HEK293 (cell line): ENCODE measurements around the gene COQ8B.

Experiments
- CTCF ChIA-PET: fragments of 350-600 bp; formaldehyde crosslinking; extraction: SDS; loops from one replicate; lab custom pipeline; 2021; ENCODE audit warnings: antibody characterized with exemption; lab: Yijun Ruan, JAX
- POLR2A ChIA-PET: fragments of 300-600 bp; formaldehyde crosslinking; extraction: SDS; loops from one replicate; lab custom pipeline; 2020; ENCODE audit warnings: antibody characterized with exemption, inconsistent platforms; lab: Yijun Ruan, JAX
- H3K27ac ChIP-seq: fragments of 200-500 bp; sonication (Bioruptor generic); 2 replicates; pipeline ENCODE4 v1.5.1; 2014; ENCODE audit warnings: low read depth, low read length, control low read depth, inconsistent platforms; ENCODE audit errors: extremely low read depth
- H3K36me3 ChIP-seq, 2 experiments: fragments of 200-500 bp in 1 of 2; sonication (Bioruptor generic) in 1 of 2; 1 replicate in 1 of 2; 2 replicates in 1 of 2; pipeline ENCODE4 v1.5.1; 2014 to 2017; ENCODE audit warnings: inconsistent platforms in 2 of 2, low read length in 2 of 2; ENCODE audit not compliant: control insufficient read depth in 2 of 2, insufficient read depth in 1 of 2
- H3K4me1 ChIP-seq: fragments of 200-500 bp; sonication (Bioruptor generic); 2 replicates; pipeline ENCODE4 v1.5.1; 2014; ENCODE audit warnings: mild to moderate bottlenecking, low read length, inconsistent platforms; ENCODE audit not compliant: control insufficient read depth, insufficient read depth
- H3K4me3 ChIP-seq: 2 replicates; pipeline ENCODE4 v1.5.1; 2011; ENCODE audit warnings: low read depth, mild to moderate bottlenecking, control low read depth, low read length, moderate library complexity
- H3K9me3 ChIP-seq: fragments of 200-500 bp; sonication (Bioruptor generic); 2 replicates; pipeline ENCODE4 v1.5.1; 2014; ENCODE audit warnings: low read depth, low read length, inconsistent platforms; ENCODE audit not compliant: control insufficient read depth, insufficient read depth
- GLI4 ChIP-seq: fragments of 450-650 bp; formaldehyde crosslinking; IDR thresholded peaks from 2 replicates; pipeline ENCODE4 v1.5.1; 2016; ENCODE audit warnings: missing biosample characterization, missing genetic modification characterization
- KLF7 ChIP-seq: fragments of 450-650 bp; formaldehyde crosslinking; IDR thresholded peaks from 2 replicates; pipeline ENCODE4 v1.5.1; 2016; ENCODE audit warnings: missing biosample characterization, missing genetic modification characterization, borderline replicate concordance
- PRDM6 ChIP-seq: fragments of 450-650 bp; formaldehyde crosslinking; IDR thresholded peaks from 2 replicates; pipeline ENCODE4 v1.5.1; 2017; ENCODE audit warnings: missing biosample characterization, missing genetic modification characterization
- RBAK ChIP-seq: fragments of 450-650 bp; formaldehyde crosslinking; IDR thresholded peaks from 2 replicates; pipeline ENCODE4 v1.5.1; 2016; ENCODE audit warnings: missing biosample characterization, missing genetic modification characterization
- REPIN1 ChIP-seq: fragments of 450-650 bp; formaldehyde crosslinking; IDR thresholded peaks from 2 replicates; pipeline ENCODE4 v1.5.1; 2017; ENCODE audit warnings: missing biosample characterization, missing genetic modification characterization, low read depth
- SCRT1 ChIP-seq: fragments of 450-650 bp; formaldehyde crosslinking; IDR thresholded peaks from 2 replicates; pipeline ENCODE4 v1.5.1; 2016; ENCODE audit warnings: missing biosample characterization, missing genetic modification characterization, borderline replicate concordance
- ZBTB48 ChIP-seq: fragments of 450-650 bp; formaldehyde crosslinking; IDR thresholded peaks from 2 replicates; pipeline ENCODE4 v1.5.1; 2016; ENCODE audit warnings: missing biosample characterization, missing genetic modification characterization
- ZBTB8A ChIP-seq: fragments of 450-650 bp; formaldehyde crosslinking; IDR thresholded peaks from 2 replicates; pipeline ENCODE4 v1.5.1; 2016; ENCODE audit warnings: missing biosample characterization, missing genetic modification characterization
- ZFHX2 ChIP-seq: fragments of 450-650 bp; formaldehyde crosslinking; conservative IDR thresholded peaks from 2 replicates; pipeline ENCODE4 v1.5.1; 2016; ENCODE audit warnings: missing biosample characterization, missing genetic modification characterization
- ZNF112 ChIP-seq: fragments of 450-650 bp; formaldehyde crosslinking; IDR thresholded peaks from 2 replicates; pipeline ENCODE4 v1.5.0; 2017; ENCODE audit warnings: missing biosample characterization, missing genetic modification characterization
- ZNF121 ChIP-seq: fragments of 450-650 bp; formaldehyde crosslinking; IDR thresholded peaks from 2 replicates; pipeline ENCODE4 v1.5.1; 2016; ENCODE audit warnings: missing biosample characterization, missing genetic modification characterization
- ZNF133 ChIP-seq: fragments of 450-650 bp; formaldehyde crosslinking; IDR thresholded peaks from 2 replicates; pipeline ENCODE4 v1.5.1; 2016; ENCODE audit warnings: missing biosample characterization, missing genetic modification characterization
- ZNF169 ChIP-seq: fragments of 450-650 bp; formaldehyde crosslinking; IDR thresholded peaks from 2 replicates; pipeline ENCODE4 v1.5.1; 2016; ENCODE audit warnings: missing biosample characterization, missing genetic modification characterization
- ZNF248 ChIP-seq: fragments of 450-650 bp; formaldehyde crosslinking; IDR thresholded peaks from 2 replicates; pipeline ENCODE4 v1.5.1; 2017; ENCODE audit warnings: missing biosample characterization, missing genetic modification characterization
- ZNF274 ChIP-seq, 2 experiments: fragments of 200-500 bp in 1 of 2; fragments of 450-650 bp in 1 of 2; sonication (Bioruptor generic) in 1 of 2; formaldehyde crosslinking in 1 of 2; IDR thresholded peaks; 2 replicates each; pipeline versions ENCODE4 v1.5.1 to v1.6.1; 2014 to 2016; ENCODE audit warnings: borderline replicate concordance in 1 of 2, inconsistent platforms in 1 of 2, low read length in 1 of 2, missing biosample characterization in 1 of 2, missing genetic modification characterization in 1 of 2
- ZNF366 ChIP-seq: fragments of 450-650 bp; formaldehyde crosslinking; conservative IDR thresholded peaks from 2 replicates; pipeline ENCODE4 v1.5.1; 2016; ENCODE audit warnings: missing biosample characterization, missing genetic modification characterization
- ZNF416 ChIP-seq: fragments of 450-650 bp; formaldehyde crosslinking; IDR thresholded peaks from 2 replicates; pipeline ENCODE4 v1.5.1; 2016; ENCODE audit warnings: missing biosample characterization, missing genetic modification characterization
- ZNF501 ChIP-seq: fragments of 450-650 bp; formaldehyde crosslinking; IDR thresholded peaks from 2 replicates; pipeline ENCODE4 v1.5.1; 2016; ENCODE audit warnings: missing biosample characterization, missing genetic modification characterization
- ZNF521 ChIP-seq: fragments of 450-650 bp; formaldehyde crosslinking; IDR thresholded peaks from 2 replicates; pipeline ENCODE4 v1.5.1; 2017; ENCODE audit warnings: missing biosample characterization, mild to moderate bottlenecking, missing genetic modification characterization
- ZNF548 ChIP-seq: fragments of 450-650 bp; formaldehyde crosslinking; IDR thresholded peaks from 2 replicates; pipeline ENCODE4 v1.5.1; 2016; ENCODE audit warnings: missing biosample characterization, missing genetic modification characterization
- ZNF596 ChIP-seq: fragments of 450-650 bp; IDR thresholded peaks from 2 replicates; pipeline ENCODE4 v1.5.0; 2018; ENCODE audit warnings: missing biosample characterization, mild to moderate bottlenecking, missing genetic modification characterization, moderate library complexity
- ZNF664 ChIP-seq: fragments of 450-650 bp; formaldehyde crosslinking; IDR thresholded peaks from 2 replicates; pipeline ENCODE4 v1.5.1; 2016; ENCODE audit warnings: missing biosample characterization, missing genetic modification characterization
- ZNF677 ChIP-seq: fragments of 450-650 bp; IDR thresholded peaks from 2 replicates; pipeline ENCODE4 v1.5.0; 2018; ENCODE audit warnings: missing biosample characterization, mild to moderate bottlenecking, missing genetic modification characterization, moderate library complexity
- ZNF830 ChIP-seq: fragments of 450-650 bp; IDR thresholded peaks from 2 replicates; pipeline ENCODE4 v1.5.0; 2018; ENCODE audit warnings: missing biosample characterization, missing genetic modification characterization, low read depth, mild to moderate bottlenecking, moderate library complexity
- ZSCAN16 ChIP-seq: fragments of 450-650 bp; formaldehyde crosslinking; IDR thresholded peaks from 2 replicates; pipeline ENCODE4 v1.5.1; 2016; ENCODE audit warnings: missing biosample characterization, missing genetic modification characterization
- TF ChIP-seq, protein P1 (sequence below): fragments of 450-650 bp; formaldehyde crosslinking; IDR thresholded peaks from 2 replicates; pipeline ENCODE4 v1.5.1; 2016; ENCODE audit warnings: missing biosample characterization, missing genetic modification characterization
- TF ChIP-seq, protein P2 (sequence below): fragments of 450-650 bp; formaldehyde crosslinking; IDR thresholded peaks from 2 replicates; pipeline ENCODE4 v1.5.1; 2016; ENCODE audit warnings: missing biosample characterization, missing genetic modification characterization
- TF ChIP-seq, protein P3 (sequence below): fragments of 450-650 bp; formaldehyde crosslinking; IDR thresholded peaks from 2 replicates; pipeline ENCODE4 v1.5.1; 2016; ENCODE audit warnings: missing biosample characterization, missing genetic modification characterization
- TF ChIP-seq, protein P4 (sequence below): fragments of 450-650 bp; formaldehyde crosslinking; IDR thresholded peaks from 2 replicates; pipeline ENCODE4 v1.5.1; 2016; ENCODE audit warnings: missing biosample characterization, missing genetic modification characterization, low read depth

COQ8B gene

DNA sequence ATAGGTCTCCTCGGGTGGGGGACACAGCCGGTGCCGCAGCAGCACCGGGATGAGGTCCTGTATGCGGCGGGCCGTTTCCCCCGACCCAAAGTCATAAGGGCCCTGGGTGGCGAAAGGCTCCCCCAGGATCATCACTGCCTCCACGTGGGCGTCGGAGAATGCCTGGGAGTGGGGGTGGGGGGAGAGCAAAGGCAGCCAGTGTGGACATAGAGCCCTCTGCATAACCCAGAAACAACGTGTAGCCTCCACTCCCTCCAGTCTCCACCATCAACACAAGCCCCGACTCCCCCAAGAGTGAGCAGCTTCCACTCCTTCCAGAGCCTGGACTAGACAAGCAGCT is 24.5 kb downstream of the COQ8B start (continued):
- TF ChIP-seq REPIN1 (tag by site-specific recombination), result no peak
- TF ChIP-seq ZNF366 (tag by site-specific recombination), result no peak
- TF ChIP-seq ZNF677 (tag by site-specific recombination), result no peak
- no peak for TF ChIP-seq ZNF133 (tag by site-specific recombination)
- TF ChIP-seq, protein P1, sequence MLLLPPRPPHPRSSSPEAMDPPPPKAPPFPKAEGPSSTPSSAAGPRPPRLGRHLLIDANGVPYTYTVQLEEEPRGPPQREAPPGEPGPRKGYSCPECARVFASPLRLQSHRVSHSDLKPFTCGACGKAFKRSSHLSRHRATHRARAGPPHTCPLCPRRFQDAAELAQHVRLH (tag by site-specific recombination), result no peak
- TF ChIP-seq ZNF596 (tag by site-specific recombination), result no peak
- TF ChIP-seq, protein P2, sequence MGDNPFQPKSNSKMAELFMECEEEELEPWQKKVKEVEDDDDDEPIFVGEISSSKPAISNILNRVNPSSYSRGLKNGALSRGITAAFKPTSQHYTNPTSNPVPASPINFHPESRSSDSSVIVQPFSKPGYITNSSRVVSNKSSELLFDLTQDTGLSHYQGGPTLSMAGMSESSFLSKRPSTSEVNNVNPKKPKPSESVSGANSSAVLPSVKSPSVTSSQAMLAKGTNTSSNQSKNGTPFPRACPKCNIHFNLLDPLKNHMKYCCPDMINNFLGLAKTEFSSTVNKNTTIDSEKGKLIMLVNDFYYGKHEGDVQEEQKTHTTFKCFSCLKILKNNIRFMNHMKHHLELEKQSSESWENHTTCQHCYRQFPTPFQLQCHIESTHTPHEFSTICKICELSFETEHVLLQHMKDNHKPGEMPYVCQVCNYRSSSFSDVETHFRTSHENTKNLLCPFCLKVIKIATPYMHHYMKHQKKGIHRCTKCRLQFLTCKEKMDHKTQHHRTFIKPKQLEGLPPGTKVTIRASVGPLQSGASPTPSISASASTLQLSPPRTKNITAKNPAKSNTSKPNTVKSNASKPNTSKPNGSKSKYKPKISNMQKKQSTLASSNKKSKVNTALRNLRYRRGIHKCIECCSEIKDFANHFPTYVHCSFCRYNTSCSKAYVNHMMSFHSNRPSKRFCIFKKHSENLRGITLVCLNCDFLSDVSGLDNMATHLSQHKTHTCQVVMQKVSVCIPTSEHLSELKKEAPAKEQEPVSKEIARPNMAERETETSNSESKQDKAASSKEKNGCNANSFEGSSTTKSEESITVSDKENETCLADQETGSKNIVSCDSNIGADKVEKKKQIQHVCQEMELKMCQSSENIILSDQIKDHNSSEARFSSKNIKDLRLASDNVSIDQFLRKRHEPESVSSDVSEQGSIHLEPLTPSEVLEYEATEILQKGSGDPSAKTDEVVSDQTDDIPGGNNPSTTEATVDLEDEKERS (tag by site-specific recombination), result no peak
- no peak for TF ChIP-seq ZNF169 (tag by site-specific recombination)
- TF ChIP-seq, all 188 proteins: peak for 3

DNA sequence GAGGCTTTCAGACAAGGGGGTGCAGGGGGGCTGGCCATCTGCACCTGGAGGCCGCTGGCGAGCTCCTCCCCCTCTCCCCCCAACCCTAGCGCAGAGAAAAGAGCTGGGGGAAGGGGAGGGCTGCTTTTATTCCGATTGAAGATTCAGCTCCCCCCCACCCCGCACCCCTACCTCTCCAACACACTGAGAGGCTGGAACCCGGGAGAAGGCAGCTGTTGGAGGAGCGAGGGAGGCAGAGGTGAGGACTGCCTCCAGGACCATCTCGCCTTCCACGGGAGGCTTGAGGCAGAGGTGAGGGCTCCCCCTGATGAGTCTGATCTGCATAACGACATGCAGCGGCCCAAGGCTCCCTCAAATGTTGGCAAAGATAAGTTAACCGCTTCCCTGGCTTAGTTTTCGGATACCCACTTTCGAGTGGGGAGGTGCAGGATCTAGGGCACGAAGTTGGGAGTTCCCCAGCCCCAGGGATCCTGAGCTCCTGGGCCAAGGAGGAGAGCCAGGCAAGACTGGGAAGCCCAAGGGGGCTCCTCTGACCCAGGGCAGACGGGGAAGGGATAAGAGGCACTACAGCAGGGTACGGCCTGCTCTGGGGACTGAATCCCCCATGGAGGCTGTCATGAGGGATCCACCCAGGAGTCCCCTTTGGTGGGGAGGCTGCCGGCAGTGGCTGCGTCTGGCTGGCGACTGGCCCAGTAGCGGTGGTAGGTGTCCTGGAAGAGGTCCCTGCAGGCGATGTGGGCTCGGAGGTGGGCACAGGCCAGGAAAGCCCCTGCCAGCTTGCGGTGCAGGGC is 25.1 kb downstream of the COQ8B start:
- peak overlapping the region; percentile 80; the same call in 1 of the 2 replicates for H3K27ac ChIP-seq
- H3K9me3 ChIP-seq, result no peaks in the 10 kb centered on the region
- CTCF ChIA-PET, result interaction anchor here (0.8 to 1.3 kb wide), 4 partner anchors 25 to 143 kb away, joined by 3 to 5 read pairs (median 4); partner anchors contain the start of gene COQ8B
- H3K4me3 ChIP-seq, result no peak overlapping the region
- H3K4me1 ChIP-seq, result peaks cover 16% of the 10 kb centered on the region
- peaks cover 24 to 39% of the 10 kb centered on the region in 2 experiments for H3K36me3 ChIP-seq
- POLR2A ChIA-PET, result interaction anchor here (1.1 to 2.3 kb wide), 6 partner anchors 8 to 86 kb away, joined by 4 to 16 read pairs (median 9); partner anchors contain the start of genes ACTMAP, COQ8B, ITPKC and RAB4B
- TF ChIP-seq GLI4 (tag by site-specific recombination) (no peak), ZNF501 (tag by site-specific recombination) (no peak), KLF7 (tag by site-specific recombination) (no peak), ZFHX2 (no peak), ZNF112 (tag by site-specific recombination) (no peak), ZBTB8A (no peak), RBAK (tag by site-specific recombination) (no peak), ZBTB48 (tag by site-specific recombination) (peak; percentile 11; the same call in 1 of the 2 replicates), ZNF548 (tag by site-specific recombination) (peak; percentile 83), ZSCAN16 (0 out of 2 replicates have a peak, but pooled peaks have one; percentile 0), ZNF664 (tag by site-specific recombination) (no peak), ZNF248 (no peak), ZNF121 (tag by site-specific recombination) (no peak), SCRT1 (tag by site-specific recombination) (no peak), ZNF830 (tag by site-specific recombination) (no peak), ZNF521 (tag by site-specific recombination) (no peak), ZNF416 (tag by site-specific recombination) (no peak), ZNF274 (IDR thresholded peaks at IDR 0.05; ENCODE audit: low read length) (no peak), ZNF274 (tag by site-specific recombination; IDR thresholded peaks at IDR 0.05; ENCODE audit: borderline replicate concordance) (no peak), PRDM6 (tag by site-specific recombination) (no peak), ZNF677 (tag by site-specific recombination) (0 out of 2 replicates have a peak, but pooled peaks have one; percentile 4)
- TF ChIP-seq, protein P3, sequence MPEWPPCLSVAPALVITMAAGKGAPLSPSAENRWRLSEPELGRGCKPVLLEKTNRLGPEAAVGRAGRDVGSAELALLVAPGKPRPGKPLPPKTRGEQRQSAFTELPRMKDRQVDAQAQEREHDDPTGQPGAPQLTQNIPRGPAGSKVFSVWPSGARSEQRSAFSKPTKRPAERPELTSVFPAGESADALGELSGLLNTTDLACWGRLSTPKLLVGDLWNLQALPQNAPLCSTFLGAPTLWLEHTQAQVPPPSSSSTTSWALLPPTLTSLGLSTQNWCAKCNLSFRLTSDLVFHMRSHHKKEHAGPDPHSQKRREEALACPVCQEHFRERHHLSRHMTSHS (tag by site-specific recombination), result 0 out of 2 replicates have a peak, but pooled peaks have one; percentile 38
- TF ChIP-seq, protein P4, sequence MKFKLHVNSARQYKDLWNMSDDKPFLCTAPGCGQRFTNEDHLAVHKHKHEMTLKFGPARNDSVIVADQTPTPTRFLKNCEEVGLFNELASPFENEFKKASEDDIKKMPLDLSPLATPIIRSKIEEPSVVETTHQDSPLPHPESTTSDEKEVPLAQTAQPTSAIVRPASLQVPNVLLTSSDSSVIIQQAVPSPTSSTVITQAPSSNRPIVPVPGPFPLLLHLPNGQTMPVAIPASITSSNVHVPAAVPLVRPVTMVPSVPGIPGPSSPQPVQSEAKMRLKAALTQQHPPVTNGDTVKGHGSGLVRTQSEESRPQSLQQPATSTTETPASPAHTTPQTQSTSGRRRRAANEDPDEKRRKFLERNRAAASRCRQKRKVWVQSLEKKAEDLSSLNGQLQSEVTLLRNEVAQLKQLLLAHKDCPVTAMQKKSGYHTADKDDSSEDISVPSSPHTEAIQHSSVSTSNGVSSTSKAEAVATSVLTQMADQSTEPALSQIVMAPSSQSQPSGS (tag by site-specific recombination), result no peak
